Measurements from ENCODE around the gene AP1G1.
"Not testable (repeated sequence)": the region's sequence is repeated elsewhere in the genome, so short reads cannot be mapped to it uniquely, and the experiment has no call there.

Gene AP1G1

GRCh38 chr16:71845639-71846430 is 37.2 kb upstream of the AP1G1 start, which contains the start of gene ATXN1L:
ATXN1L (plus strand) TSS chr16:71845976; CDS start chr16:71849741, 3,765 bp downstream.
- Histone ChIP-seq H3K27ac (peak within 1 kb of the TSS; percentile 94), H3K27me3 (replicated peaks) (no peaks in the 10 kb centered on the region), H3K4me3 (ENCODE audit: low read depth, low read length) (peak within 1 kb of the TSS; percentile 99), H3K36me3 (replicated peaks) (peaks cover 24% of the 10 kb centered on the region)
- TF ChIP-seq CTCF (IDR thresholded peaks at IDR 0.05; ENCODE audit: low read depth, low read length, missing control alignments) = no peak
- peak; percentile 83 for DNase-seq
- in situ Hi-C loops (cut with HindIII; ENCODE audit: low pct_ligation_motif_present, low sequenced_read_pairs) = no loop called here

GRCh38 chr16:71843572-71843971 is 34.9 kb upstream of the AP1G1 start:
- TF ChIP-seq CTCF (IDR thresholded peaks at IDR 0.05; ENCODE audit: low read depth, low read length, missing control alignments) = no peak
- no peak overlapping the region for H3K4me3 ChIP-seq (ENCODE audit: low read depth, low read length)
- no peak overlapping the region for H3K27ac ChIP-seq
- no peak for DNase-seq
- peaks cover 6% of the 10 kb centered on the region for H3K36me3 ChIP-seq (replicated peaks)
- in situ Hi-C loops (cut with HindIII; ENCODE audit: low pct_ligation_motif_present, low sequenced_read_pairs) = no loop called here
- H3K27me3 ChIP-seq (replicated peaks) = no peaks in the 10 kb centered on the region

GRCh38 chr16:71840052-71840451 is 31.4 kb upstream of the AP1G1 start:
- in situ Hi-C loops (cut with HindIII; ENCODE audit: low pct_ligation_motif_present, low sequenced_read_pairs) = no loop called here
- no peak for TF ChIP-seq CTCF (IDR thresholded peaks at IDR 0.05; ENCODE audit: low read depth, low read length, missing control alignments)

GRCh38 chr16:71837150-71837549 is 28.5 kb upstream of the AP1G1 start:
- DNase-seq = no peak
- Histone ChIP-seq H3K27me3 (replicated peaks) (no peaks in the 10 kb centered on the region), H3K36me3 (replicated peaks) (no peaks in the 10 kb centered on the region), H3K27ac (no peak overlapping the region), H3K4me3 (ENCODE audit: low read depth, low read length) (no peak overlapping the region)
- in situ Hi-C loops (cut with HindIII; ENCODE audit: low pct_ligation_motif_present, low sequenced_read_pairs) = no loop called here
- TF ChIP-seq CTCF (IDR thresholded peaks at IDR 0.05; ENCODE audit: low read depth, low read length, missing control alignments) = no peak

More at GRCh38 chr16:71840052-71840451, 31.4 kb upstream of the AP1G1 start:
- Histone ChIP-seq H3K4me3 (ENCODE audit: low read depth, low read length) (no peak overlapping the region), H3K27ac (no peak overlapping the region), H3K36me3 (replicated peaks) (no peaks in the 10 kb centered on the region), H3K27me3 (replicated peaks) (no peaks in the 10 kb centered on the region)
- no peak for DNase-seq

- no peaks in the 10 kb centered on the region for H3K36me3 ChIP-seq (replicated peaks)
- in situ Hi-C loops (cut with HindIII; ENCODE audit: low pct_ligation_motif_present, low sequenced_read_pairs) = no loop called here
Observed at GRCh38 chr16:71834291-71834690, 25.7 kb upstream of the AP1G1 start.

GRCh38 chr16:71832112-71832511 is 23.5 kb upstream of the AP1G1 start:
- H3K27me3 ChIP-seq (replicated peaks); H3K36me3 ChIP-seq (replicated peaks); DNase-seq; in situ Hi-C loops (cut with HindIII; ENCODE audit: low pct_ligation_motif_present, low sequenced_read_pairs); H3K27ac ChIP-seq; H3K4me3 ChIP-seq (ENCODE audit: low read depth, low read length): not testable (repeated sequence)

More at GRCh38 chr16:71834291-71834690, 25.7 kb upstream of the AP1G1 start:
- no peak for TF ChIP-seq CTCF (IDR thresholded peaks at IDR 0.05; ENCODE audit: low read depth, low read length, missing control alignments)
- Histone ChIP-seq H3K27me3 (replicated peaks) (no peaks in the 10 kb centered on the region), H3K4me3 (ENCODE audit: low read depth, low read length) (no peak overlapping the region), H3K27ac (no peak overlapping the region)
- no peak for DNase-seq

- in situ Hi-C loops (cut with HindIII; ENCODE audit: low pct_ligation_motif_present, low sequenced_read_pairs); DNase-seq; H3K27me3 ChIP-seq (replicated peaks): not testable (repeated sequence)
Observed at GRCh38 chr16:71831698-71832097, 23.1 kb upstream of the AP1G1 start.

More at GRCh38 chr16:71831698-71832097, 23.1 kb upstream of the AP1G1 start:
- H3K36me3 ChIP-seq (replicated peaks); H3K4me3 ChIP-seq (ENCODE audit: low read depth, low read length); H3K27ac ChIP-seq: not testable (repeated sequence)

Measured in brain microvascular endothelial cell (primary cell).